Measurements from ENCODE around the gene FGF12.

Gene FGF12

GRCh38 chr3:192433704-192434103 lies 293.6 kb downstream of the FGF12 start:
- no peak overlapping the region for H3K4me3 ChIP-seq (replicated peaks; ENCODE audit: low read depth, low read length)
- no peak for DNase-seq (ENCODE audit: low read depth)
- no peak for TF ChIP-seq CTCF (IDR thresholded peaks at IDR 0.05; ENCODE audit: low read length, missing control alignments)

- TF ChIP-seq CTCF (IDR thresholded peaks at IDR 0.05; ENCODE audit: low read length, missing control alignments), result no peak
- peak; percentile 6 for DNase-seq (ENCODE audit: low read depth)
- H3K4me3 ChIP-seq (replicated peaks; ENCODE audit: low read depth, low read length), result no peak overlapping the region
Measured at GRCh38 chr3:192422997-192423342, 304.4 kb downstream of the FGF12 start.

GRCh38 chr3:192422321-192422996 lies 304.9 kb downstream of the FGF12 start:
- no peak overlapping the region for H3K4me3 ChIP-seq (replicated peaks; ENCODE audit: low read depth, low read length)
- DNase-seq (ENCODE audit: low read depth), result peak; percentile 23
- no peak for TF ChIP-seq CTCF (IDR thresholded peaks at IDR 0.05; ENCODE audit: low read length, missing control alignments)

GRCh38 chr3:192419312-192419711 lies 308.0 kb downstream of the FGF12 start:
- TF ChIP-seq CTCF (IDR thresholded peaks at IDR 0.05; ENCODE audit: low read length, missing control alignments), result no peak
- no peak overlapping the region for H3K4me3 ChIP-seq (replicated peaks; ENCODE audit: low read depth, low read length)
- DNase-seq (ENCODE audit: low read depth), result no peak

GRCh38 chr3:192417559-192418055 lies 309.7 kb downstream of the FGF12 start:
- no peak for DNase-seq (ENCODE audit: low read depth)
- TF ChIP-seq CTCF (IDR thresholded peaks at IDR 0.05; ENCODE audit: low read length, missing control alignments), result no peak
- H3K4me3 ChIP-seq (replicated peaks; ENCODE audit: low read depth, low read length), result no peak overlapping the region

- no peak for TF ChIP-seq CTCF (IDR thresholded peaks at IDR 0.05; ENCODE audit: low read length, missing control alignments)
- DNase-seq (ENCODE audit: low read depth), result peak; percentile 33
- H3K4me3 ChIP-seq (replicated peaks; ENCODE audit: low read depth, low read length), result no peak overlapping the region
Measured at GRCh38 chr3:192417017-192417416, 310.3 kb downstream of the FGF12 start.

- H3K4me3 ChIP-seq (replicated peaks; ENCODE audit: low read depth, low read length), result no peak overlapping the region
- TF ChIP-seq CTCF (IDR thresholded peaks at IDR 0.05; ENCODE audit: low read length, missing control alignments), result no peak
- no peak for DNase-seq (ENCODE audit: low read depth)
Measured at GRCh38 chr3:192413461-192413860, 313.9 kb downstream of the FGF12 start.
